GM18909 (cell line): ENCODE measurements around the gene OR5A2.
"Not testable (repeated sequence)": the region's sequence is repeated elsewhere in the genome, so short reads cannot be mapped to it uniquely, and the experiment has no call there.

Source experiments
- ATAC-seq: cut with Tn5 transposase; IDR thresholded peaks from one replicate; pipeline ENCODE4 v1.9.1; 2021; ENCODE audit warnings: mild to moderate bottlenecking; ENCODE audit not compliant: unreplicated experiment, poor library complexity

Gene OR5A2

DNA sequence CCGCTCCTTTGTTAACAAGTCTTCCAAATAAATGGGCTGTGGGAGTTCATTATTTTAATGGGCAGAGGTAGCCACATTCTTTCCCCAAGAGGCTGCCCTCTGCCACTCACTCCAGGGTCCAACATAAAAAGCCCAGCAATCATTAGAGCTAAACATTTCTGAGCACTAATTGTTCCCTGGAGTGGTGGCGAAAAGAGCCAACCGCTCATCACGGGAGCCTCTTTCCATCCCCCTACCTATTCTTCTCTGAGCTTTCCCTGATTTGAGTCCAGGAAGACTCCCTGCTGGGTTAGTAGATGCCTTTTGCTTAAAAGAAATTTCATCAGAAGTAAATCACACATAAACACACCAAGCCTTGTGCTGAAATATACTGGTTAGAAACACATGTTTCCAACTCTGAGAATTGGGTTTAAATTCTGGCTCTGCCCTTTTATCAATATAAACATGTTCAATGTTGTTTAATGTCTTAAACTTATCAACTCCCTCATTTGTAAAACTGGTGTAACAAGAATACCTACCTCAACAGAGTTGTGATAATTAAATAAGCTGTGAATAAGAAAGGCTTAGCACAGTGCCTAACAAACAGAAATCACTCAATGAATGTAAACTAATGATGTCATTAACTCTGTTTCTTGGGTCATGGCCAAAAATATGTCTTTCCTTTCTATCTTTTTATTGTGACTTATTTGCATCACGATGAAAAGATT is at the start of gene OR5A2:
Gene OR5A2 (minus strand): TSS at position 53 of the 707 bp plus-strand sequence. CDS start 3,460 bp downstream, outside the sequence.
- no peak for ATAC-seq

DNA sequence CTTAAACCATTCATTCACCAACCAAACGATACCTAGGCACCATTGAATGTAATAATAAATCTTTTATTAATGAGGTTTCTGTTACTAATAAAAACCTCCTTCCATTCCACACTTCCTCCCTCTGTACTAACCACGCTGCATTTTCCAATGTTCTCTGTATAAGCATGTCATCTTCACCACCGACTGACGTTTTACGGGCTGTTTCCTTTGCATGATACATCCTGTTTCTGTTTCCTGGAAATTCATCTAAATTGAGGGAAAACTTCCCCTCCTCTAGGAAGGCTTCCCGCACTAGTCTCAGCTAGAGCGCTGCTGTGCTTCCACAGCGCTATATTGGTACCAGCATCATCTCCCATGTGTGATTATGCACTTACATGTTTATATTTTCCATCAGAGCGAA is 49.0 kb upstream of the OR5A2 start:
- no peak for ATAC-seq

DNA sequence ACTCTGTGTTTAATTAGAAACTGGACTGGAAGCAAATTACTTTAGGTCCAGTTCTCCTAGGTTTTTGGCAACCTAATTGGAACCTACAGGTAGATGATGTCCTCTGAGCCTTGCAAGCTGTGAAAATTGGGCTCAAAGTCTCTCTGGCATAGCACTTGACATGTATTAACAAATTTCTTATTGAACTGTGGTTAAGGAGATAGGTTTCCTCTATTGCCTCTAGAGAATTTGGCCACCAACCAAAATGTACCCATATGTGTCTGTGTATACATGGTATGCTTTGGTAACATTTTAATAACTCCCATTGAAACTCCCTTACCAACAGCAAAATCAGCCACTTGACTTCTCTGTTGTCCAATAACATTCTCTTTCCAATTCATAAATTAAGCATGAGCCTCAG is 46.8 kb upstream of the OR5A2 start, which contains the start of gene OR4D10:
Gene OR4D10 (plus strand): TSS at position 301 of the 400 bp plus-strand sequence. CDS start 4,115 bp downstream, outside the sequence.
- ATAC-seq: no peak

DNA sequence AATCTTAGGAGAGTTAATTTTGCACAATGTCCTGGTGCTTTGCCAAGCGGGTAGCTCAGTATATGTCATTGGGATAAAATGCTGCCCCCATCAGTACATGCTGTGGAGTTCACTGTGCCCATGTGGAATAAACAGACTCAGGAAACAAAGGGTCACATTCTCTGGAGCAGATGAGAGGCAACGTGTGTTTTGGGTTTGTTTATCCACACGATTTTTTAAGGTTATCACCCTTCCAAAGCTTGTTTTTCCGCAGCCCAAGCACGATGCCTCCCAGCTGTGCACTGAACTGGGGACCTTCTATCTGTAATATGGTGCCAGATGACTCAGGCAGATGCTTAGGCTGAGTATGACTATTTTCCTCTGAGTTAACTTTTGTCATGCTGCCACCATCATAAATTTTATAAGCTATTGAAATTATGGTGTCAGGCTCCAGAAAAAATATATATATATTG is 37.0 kb upstream of the OR5A2 start:
- ATAC-seq: no peak

DNA sequence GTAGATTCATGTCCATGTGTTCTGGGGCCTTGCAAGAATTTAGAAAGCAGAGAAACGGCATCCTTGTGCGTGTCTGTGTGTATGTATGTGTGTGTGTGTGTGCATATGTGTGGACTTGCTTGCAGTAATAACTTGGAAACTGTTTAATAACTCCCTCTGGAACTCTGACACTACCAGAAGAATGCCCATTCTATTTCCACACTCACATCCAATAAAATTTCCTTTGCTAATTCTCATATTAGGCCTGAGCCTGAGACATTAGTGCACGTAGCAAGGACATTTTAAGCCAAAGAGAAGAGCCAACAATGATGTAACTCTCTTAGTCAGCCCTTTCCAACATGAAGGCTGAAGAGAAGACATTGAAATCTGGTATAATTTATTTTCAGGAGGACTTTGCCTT is 33.7 kb upstream of the OR5A2 start:
- no peak for ATAC-seq

DNA sequence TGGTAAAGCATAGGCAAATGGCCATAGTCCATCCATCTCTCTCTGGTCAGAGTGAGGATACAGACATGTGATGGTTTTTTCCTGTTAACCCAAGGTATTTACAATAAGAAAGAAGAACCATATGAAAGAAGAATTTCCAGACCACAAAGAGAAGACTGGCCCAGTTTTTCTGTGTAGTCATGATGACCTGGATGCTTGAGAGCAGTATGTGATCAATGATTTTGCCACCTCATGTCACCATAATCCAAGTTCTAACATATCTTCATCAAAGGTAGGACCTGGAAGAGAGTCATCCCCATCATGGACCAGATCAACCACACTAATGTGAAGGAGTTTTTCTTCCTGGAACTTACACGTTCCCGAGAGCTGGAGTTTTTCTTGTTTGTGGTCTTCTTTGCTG is 30.4 kb upstream of the OR5A2 start, which contains the start of gene OR4D6:
Gene OR4D6 (plus strand): TSS at position 301 of the 400 bp plus-strand sequence. CDS start 0 bp downstream, at position 301.
- ATAC-seq: no peak

DNA sequence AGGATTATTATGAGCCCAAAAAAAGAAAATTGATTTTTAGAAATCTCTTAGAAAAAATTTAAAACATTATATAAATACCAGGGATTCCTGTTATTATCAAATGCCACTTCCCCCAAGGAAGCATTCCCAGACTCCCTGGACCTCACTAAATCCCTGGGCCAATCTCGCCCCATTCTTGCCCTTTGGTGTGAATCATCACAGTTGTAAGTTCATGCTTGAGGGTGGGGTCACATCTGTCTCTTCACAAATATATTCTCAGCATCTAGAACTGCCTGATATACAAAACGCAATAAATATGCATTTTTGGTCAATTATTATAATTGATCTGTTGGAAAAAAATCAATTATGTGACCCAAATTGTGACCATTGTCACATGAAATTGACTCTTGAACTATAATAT is 22.3 kb upstream of the OR5A2 start:
- ATAC-seq: no peak

DNA sequence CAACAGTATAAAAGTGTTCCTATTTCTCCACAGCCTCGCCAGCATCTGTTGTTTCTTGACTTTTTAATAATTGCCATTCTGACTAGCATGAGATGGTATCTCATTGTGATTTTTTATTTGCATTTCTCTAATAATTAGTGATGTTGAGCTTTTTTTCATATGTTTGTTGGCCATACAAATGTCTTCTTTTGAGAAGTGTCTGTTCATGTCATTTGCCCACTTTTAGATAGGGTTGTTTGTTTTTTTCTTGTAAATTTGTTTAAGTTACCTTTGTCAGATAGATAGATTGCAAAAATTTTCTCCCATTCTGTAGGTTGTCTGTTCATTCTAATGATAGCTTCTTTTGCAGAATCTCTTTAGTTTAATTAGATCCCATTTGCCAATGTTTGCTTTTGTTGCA is 19.4 kb upstream of the OR5A2 start:
- ATAC-seq: not testable (repeated sequence)

- no peak for ATAC-seq
Observed at GRCh38 chr11:59437770-59438169, 11.6 kb upstream of the OR5A2 start.

DNA sequence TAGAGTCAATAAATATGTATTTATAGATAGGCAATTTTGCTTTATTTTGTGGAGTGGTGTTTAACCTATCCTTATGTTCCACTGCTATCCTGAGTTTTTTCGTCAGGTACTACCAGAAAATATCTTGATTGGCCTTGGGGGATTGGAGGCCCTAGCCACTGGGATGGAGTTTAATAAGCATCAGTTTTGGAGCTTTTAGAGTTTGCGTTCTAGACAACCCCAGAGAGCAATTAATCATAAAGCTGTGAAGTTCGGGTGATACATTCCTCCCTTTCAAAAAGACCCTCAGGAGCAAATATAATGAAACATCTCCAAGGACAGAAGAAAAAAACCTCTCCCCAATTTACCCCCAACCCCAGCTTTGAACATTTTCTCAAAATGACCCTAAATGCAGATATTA is 10.0 kb upstream of the OR5A2 start, which contains the start of gene OR5A1:
Gene OR5A1 (plus strand): TSS at position 301 of the 400 bp plus-strand sequence. CDS start 6,700 bp downstream, outside the sequence.
- ATAC-seq: no peak

DNA sequence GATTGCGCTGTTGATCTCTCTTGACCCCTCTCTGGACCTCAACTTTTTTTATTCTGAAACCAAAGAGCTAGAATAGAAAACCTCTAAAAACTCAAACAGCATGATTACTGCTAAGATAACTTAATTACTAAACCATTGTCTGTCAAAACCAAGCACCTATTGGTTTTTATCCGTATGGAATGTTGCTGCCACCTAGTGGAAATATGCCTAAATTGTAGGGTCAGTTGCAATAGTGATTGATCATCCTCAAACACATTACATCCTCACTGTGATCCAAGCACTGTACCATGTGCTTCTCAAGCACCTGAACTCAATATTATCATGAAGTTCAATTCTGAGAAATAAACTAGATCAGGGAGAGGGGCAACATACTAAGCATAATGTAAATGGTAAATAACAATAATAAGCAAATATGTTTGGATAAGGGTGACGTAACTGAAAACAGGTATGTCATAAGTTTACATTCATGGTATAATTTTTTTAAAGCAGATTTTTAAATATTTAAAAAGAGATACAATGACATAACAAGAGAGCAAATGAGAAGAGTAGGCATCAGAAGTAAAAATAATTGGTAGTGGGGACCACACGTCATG is 3.8 kb upstream of the OR5A2 start:
- no peak for ATAC-seq

- ATAC-seq: no peak
Observed at GRCh38 chr11:59427068-59427382, 812 bp upstream of the OR5A2 start.

- no peak for ATAC-seq
Observed at GRCh38 chr11:59425131-59425530, 1.1 kb downstream of the OR5A2 start.

DNA sequence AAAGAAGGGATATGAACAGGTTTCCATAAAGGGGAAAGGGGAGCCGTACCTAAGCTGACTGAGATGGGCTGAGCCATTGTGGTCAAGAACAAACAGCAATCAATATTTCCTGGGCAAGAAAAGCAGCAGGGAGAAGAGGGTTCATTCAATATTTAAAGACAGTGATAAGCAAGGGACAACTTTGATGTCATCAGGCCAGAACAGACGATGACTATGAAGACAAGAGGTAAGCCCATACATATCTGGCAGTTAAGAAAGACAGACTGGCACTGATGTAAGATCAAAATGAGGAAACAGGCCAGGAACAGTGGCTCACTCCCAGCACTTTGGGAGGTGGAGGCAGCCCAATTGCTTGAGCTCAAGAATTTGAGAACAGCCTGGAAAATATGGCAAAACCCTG is 2.4 kb downstream of the OR5A2 start:
- ATAC-seq: no peak

- no peak for ATAC-seq
Observed at GRCh38 chr11:59418156-59418555, 8.1 kb downstream of the OR5A2 start.

- no peak for ATAC-seq
Observed at GRCh38 chr11:59417023-59417422, 9.2 kb downstream of the OR5A2 start.

DNA sequence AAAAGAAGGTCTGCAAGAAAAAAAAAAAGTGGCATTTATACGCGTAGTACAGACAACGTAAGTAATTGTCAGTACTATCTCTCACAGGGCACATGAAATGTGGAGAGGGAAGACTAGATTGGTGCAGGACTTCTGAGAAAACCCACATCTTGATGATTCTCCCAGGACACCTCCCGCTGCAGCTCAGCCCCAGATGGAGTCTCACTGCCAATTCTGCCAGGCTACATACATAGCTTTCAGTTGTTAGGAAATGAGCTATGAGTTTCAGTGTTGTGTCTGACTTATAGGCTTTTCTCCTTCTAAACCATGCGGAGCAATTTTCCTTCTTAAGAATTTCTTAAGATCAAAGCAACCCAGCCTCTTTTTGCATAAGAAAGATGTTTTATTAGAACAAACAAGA is 9.6 kb downstream of the OR5A2 start:
- no peak for ATAC-seq

DNA sequence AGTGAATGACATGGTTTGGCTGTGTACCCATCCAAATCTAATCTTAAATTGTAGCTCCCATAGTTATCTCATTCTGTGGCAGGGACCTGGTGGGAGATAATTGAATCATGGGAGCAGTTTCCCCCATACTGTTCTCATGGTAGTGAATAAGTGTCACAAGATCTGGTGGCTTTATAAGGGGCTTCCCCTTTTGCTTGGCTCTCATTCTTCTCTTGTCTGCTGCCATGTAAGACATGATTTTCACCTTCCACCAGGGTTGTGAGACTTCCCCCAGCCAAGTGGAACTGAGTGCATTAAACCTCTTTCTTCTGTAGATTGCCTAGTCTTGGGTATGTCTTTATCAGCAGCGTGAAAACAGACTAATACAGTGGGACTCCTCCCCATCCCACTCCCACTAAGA is 11.1 kb downstream of the OR5A2 start:
- ATAC-seq: no peak

GRCh38 chr11:59413646-59414045 is 12.6 kb downstream of the OR5A2 start:
- ATAC-seq: no peak

DNA sequence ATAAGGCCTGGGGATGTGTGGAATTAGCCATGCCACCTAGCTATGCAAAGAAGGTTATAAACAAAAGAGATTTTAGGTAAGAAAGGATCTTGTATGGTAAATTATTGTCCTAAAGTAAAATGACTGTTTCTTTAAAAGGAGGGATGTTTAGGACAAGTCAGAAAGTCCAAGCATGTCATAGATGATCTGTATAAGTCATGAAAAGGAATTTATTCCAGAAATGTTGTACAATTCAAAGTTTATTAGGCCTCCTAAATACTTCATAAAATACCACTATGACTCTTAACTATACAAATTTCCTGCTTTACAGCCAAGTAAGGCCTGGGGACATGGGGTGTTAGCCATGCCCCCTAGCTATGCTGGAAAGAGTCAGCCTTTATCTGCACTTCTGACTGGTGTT is 22.7 kb downstream of the OR5A2 start:
- ATAC-seq: no peak

DNA sequence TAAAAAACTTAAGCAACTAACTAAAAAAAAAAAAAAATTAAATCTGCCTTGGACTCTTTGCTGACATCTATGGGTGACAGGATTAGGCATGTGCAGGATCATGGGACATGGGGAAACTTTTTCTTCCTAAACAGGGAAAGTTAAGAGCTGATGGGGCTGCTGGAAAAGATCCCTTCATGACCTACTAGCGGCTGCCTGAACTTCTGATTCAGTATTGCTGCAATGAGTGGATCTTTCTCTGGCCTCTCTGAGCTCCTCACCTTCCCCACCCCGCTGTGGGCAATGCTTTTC is 25.0 kb downstream of the OR5A2 start:
- ATAC-seq: no peak
